Adipose tissue (tissue), 3 donors: Measurements from ENCODE around the gene CALML3. TPM values are rescaled to one million over a fixed set of nuclear protein-coding genes. Genes with fewer than 3 reads are reported as not detected.

ENCODE experiments used
- H3K27ac ChIP-seq: one replicate; pipeline ENCODE4 v1.5.1; 2013; ENCODE audit warnings: low read depth, low read length
- WGBS, 3 donors: extraction: QIAGEN DNeasy Blood & Tissue Kit; methylation state at CpG; one replicate each; pipeline ENCODE4 v1.1.7; 2013; 5-methylcytosine and 5-hydroxymethylcytosine counted together
- polyA plus RNA-seq, 3 donors: library from polyadenylated mRNA; stranded (reverse); fragments of 200-250 nt; gene quantifications; one replicate each; pipeline ENCODE4 v1.2.3, GENCODE V29; 2013
- donor health status: healthy with polysubstance abuse.
- donor health status: Bipolar disorder and iron deficiency.
- donor health status: healthy.

The CALML3 gene
- polyA plus RNA-seq, 3 donors = 0.06 to 0.36 (median 0.22) TPM

- 90 to 94% (median 92%) methylated on average over 6 of the region's 6 CpGs for WGBS, 3 donors
- no peak overlapping the region for H3K27ac ChIP-seq
Measured at GRCh38 chr10:5532618-5533097, 7.9 kb downstream of the CALML3 start.

- WGBS, 3 donors = 92 to 93% (median 93%) methylated on average over 19 to 21 of the region's 21 CpGs
- no peak overlapping the region for H3K27ac ChIP-seq
Measured at GRCh38 chr10:5533098-5533731, 8.5 kb downstream of the CALML3 start.

- H3K27ac ChIP-seq = no peak overlapping the region
- WGBS, 3 donors = 80 to 88% (median 81%) methylated on average over 38 of the region's 38 CpGs
Measured at GRCh38 chr10:5534051-5534821, 9.5 kb downstream of the CALML3 start.

DNA sequence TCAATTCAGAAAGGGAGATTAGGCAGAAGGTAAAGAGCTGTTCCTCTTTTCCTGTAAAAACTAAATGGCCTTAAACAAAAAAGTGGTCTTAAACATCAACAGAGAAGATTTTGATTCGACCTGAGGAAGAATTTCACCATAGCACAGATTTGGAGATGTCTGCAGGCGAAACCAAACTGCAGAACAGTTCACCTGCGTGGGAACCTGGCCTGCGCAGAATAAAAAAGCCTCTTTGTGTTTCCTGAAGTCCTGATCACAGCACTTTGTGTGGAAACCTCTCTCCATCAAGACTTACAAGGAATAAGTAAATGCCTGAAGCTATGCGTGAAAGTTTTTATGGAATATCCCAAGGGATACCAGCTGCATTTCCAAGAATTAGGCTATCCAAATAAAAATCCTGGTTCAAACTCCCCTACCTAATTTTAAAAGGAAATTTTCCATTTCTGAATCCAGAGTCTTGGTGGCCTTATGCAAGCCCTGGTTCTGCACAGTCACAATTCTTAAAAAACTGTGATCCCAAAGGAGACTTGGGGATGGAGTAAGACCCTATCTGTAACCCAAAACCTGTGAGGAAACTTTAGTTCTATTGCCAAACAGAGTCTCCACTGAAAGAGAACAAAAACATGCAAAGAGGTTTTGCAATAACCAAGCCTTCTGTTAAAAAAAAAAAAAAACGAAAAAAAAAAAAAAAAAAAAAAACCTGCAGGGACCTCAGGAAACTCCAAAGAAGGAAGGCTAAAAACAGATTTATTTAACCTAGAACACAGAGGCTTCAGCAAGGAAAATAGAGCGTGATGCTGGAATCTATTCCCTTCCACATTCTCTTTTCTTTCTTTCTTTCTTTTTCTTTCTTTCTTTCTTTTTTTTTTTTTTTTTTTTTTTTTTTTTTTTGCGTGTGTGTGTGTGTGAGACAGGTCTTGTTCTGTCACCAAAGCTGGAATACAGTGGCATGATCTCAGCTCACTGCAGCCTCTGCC, 10.4 kb downstream of the CALML3 start:
- no peak overlapping the region for H3K27ac ChIP-seq
- 51 to 68% (median 56%) methylated on average over 8 of the region's 8 CpGs for WGBS, 3 donors

GRCh38 chr10:5536486-5537081, 11.8 kb downstream of the CALML3 start:
- no peak overlapping the region for H3K27ac ChIP-seq

GRCh38 chr10:5537684-5538083, 12.9 kb downstream of the CALML3 start:
- no peak overlapping the region for H3K27ac ChIP-seq
- 82 to 91% (median 89%) methylated on average over 6 of the region's 6 CpGs for WGBS, 3 donors

More at GRCh38 chr10:5536486-5537081, 11.8 kb downstream of the CALML3 start:
- 90 to 96% (median 93%) methylated on average over 7 of the region's 7 CpGs for WGBS, 3 donors

GRCh38 chr10:5538446-5538845, 13.7 kb downstream of the CALML3 start:
- 76 to 92% (median 89%) methylated on average over 9 of the region's 9 CpGs for WGBS, 3 donors

DNA sequence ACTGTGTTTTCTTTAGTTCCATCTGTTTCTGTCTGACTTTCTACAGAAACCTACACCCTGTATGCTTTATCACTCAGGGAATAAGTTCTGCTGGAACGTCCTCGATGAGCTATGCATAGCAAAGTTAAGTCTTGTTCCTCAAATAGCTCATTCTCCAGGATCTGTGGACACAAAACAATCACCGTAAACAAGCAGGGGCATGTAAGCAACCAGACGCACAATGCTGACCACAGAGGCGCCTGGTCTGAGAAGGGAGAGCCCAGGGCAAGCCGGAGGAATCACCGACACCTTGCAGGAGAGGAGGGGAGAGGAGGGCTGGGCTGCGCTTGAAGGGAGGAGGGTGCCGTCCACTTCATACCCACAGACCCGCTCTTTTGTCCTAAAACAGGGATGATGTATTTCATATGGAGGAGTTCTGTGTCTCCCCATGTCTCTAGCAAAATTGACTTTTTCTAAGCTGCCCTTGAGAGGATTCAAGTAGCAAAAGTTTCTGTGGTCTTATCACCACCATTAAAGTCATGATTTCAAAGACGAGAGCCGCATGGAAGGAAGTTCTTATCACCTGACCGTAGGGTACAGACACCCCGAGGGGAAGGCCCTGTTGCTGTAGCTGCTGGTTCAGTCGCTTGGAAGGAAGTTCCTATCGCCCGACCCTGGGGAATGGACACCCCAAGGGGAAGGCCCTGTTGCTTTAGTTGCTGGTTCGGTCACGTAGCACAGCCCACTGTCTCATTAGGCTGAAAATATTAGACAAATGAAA, 14.3 kb downstream of the CALML3 start:
- WGBS, 3 donors = 68 to 87% (median 71%) methylated on average over 19 of the region's 19 CpGs
- no peak overlapping the region for H3K27ac ChIP-seq

More at GRCh38 chr10:5538446-5538845, 13.7 kb downstream of the CALML3 start:
- no peak overlapping the region for H3K27ac ChIP-seq

DNA sequence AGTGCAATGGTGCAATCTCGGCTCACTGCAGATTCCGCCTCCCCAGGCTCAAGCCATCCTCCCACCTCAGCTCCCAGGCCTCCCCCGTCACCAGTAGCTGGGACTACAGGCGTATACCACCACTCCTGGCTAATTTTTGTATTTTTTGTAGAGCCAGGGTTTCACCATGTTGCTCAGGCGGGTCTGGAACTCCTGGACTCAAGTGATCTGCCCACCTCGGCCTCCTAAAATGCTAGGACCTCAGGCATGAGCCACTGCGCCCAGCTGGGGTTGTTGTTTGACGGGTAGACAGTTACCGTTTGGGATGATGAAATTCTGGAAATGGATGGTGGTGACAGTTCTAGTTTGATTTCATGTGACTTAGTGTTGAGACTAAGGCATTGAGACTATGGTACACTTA, 15.3 kb downstream of the CALML3 start:
- 88 to 97% (median 89%) methylated on average over 9 of the region's 9 CpGs for WGBS, 3 donors
- no peak overlapping the region for H3K27ac ChIP-seq

DNA sequence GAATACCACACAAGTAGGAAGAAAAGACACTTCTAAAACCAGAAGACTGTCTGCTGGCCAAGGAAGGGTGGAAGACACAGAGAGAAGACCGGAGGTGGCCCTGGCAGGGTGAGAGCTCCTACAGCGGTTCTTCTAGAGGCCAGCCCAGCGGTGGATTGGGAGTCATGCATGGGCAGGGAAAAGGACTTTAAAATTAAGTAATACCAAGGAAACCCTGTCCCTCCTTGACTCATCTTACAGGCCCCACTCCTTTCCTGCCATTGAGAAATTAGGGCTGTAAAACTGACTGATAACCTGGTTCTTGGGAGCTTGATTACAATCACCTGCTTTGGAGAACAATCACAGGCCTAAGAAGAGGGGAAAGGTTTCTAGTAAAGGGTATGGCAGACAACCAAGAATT, 16.1 kb downstream of the CALML3 start:
- WGBS, 3 donors = 93 to 94% (median 93%) methylated on average over 3 of the region's 3 CpGs

GRCh38 chr10:5542100-5542499, 17.3 kb downstream of the CALML3 start:
- no peak overlapping the region for H3K27ac ChIP-seq
- 97 to 100% (median 98%) methylated on average over 1 of the region's 1 CpG for WGBS, 3 donors

More for the DNA sequence above, 16.1 kb downstream of the CALML3 start:
- H3K27ac ChIP-seq = no peak overlapping the region

GRCh38 chr10:5543623-5544022, 18.9 kb downstream of the CALML3 start:
- WGBS, 3 donors = 89 to 97% (median 96%) methylated on average over 1 of the region's 1 CpG
- no peak overlapping the region for H3K27ac ChIP-seq

DNA sequence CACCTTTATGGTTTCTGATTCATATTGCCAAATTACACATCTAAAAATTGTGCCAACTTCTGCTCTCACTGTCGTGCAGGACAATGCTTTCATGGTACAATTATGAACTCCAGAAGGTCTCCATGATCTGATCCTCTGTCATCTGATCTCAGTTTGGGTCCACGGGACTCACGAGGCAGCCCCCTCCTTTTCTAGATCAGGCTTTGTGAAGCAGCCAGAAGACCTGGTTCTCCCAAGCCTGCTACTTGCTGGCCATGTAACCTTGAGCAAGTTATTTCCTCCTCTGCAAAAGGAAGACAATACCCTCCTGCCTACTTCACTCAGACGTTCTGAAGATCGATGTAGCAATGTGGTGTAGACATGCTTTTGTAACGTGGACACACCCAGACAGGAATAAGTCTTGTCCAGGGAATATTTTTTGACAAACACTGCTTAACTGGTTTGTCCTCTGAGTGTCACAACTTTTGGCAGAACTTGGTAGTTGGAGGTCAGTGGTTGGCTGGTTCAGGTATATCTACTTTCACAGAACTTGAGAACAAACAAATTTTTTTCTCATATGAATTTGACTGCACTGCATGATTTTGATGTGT, 19.6 kb downstream of the CALML3 start:
- 31 to 64% (median 56%) methylated on average over 6 of the region's 6 CpGs for WGBS, 3 donors
- H3K27ac ChIP-seq = no peak overlapping the region

DNA sequence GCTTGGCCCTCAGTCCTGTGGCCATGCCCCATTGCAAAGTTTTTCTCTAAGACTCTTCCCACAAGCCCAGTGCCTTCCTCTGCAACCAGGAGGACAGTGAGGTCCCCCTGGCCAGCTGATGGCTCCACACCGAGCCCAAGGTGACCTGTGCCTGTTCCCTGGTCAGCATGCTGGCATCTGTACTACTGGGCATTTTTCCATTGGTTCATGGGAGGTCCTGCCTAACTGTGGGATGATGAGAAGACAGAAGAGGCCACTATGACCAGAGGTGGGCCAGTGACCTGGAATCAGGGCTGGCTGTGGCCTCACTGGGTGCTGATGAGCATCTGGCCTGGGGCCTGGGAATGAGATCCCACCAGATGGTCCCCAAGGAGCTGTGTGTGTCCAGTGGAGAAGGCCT, 20.2 kb downstream of the CALML3 start:
- 78 to 88% (median 80%) methylated on average over 1 of the region's 1 CpG for WGBS, 3 donors
- no peak overlapping the region for H3K27ac ChIP-seq

GRCh38 chr10:5545426-5545777, 20.6 kb downstream of the CALML3 start:
- no peak overlapping the region for H3K27ac ChIP-seq
- WGBS, 3 donors = 87 to 92% (median 90%) methylated on average over 2 of the region's 2 CpGs

- 75 to 82% (median 79%) methylated on average over 23 of the region's 23 CpGs for WGBS, 3 donors
Measured at GRCh38 chr10:5545778-5546710, 21.3 kb downstream of the CALML3 start.

More at GRCh38 chr10:5545778-5546710, 21.3 kb downstream of the CALML3 start:
- H3K27ac ChIP-seq = no peak overlapping the region
